GM21723 (cell line): ENCODE data around the gene NEDD4.
"Not testable (repeated sequence)": the region's sequence is repeated elsewhere in the genome, so short reads cannot be mapped to it uniquely, and the experiment has no call there.

ENCODE experiments used
- ATAC-seq: cut with Tn5 transposase; IDR thresholded peaks from one replicate; pipeline ENCODE4 v1.9.1; 2021; ENCODE audit warnings: mild to moderate bottlenecking, moderate library complexity; ENCODE audit not compliant: unreplicated experiment

Gene NEDD4

DNA sequence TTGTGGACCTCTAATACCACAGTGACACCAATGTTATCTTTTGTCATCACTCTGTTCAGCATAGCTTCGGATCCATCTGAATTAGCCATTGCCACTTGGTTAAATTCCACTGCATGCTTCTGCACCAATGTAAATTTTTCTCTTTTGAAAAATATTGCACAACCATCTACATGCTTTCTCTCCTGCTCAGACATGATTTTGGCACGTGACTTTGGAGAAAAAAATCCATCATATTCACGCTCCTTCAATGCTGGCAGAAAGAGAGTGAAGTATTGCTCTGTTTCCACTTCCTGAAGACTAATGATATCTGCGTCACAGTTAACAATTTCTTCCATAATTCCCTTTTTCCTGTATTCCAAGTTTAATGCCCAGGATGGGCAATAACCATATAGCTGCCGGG, 13.0 kb upstream of the NEDD4 start:
- not testable (repeated sequence) for ATAC-seq

DNA sequence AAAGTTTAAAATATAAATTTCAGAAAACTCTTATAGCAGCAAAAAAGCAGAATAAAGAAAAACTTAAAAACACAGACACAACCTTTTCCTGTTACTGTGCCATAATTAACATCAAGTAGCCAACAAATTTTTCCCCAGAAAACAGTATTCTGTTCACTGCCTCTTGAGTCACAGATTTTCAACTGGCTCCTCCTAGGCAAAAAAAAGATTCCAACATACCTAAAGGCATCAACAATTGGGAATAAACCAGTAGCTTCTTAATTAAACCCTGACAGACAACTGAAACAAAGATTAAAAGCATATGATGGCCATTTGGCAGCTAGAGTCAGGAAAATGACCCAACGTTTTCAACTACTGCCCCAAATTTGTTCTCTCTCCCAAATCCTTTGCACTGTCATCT, 10.9 kb upstream of the NEDD4 start:
- ATAC-seq = not testable (repeated sequence)

DNA sequence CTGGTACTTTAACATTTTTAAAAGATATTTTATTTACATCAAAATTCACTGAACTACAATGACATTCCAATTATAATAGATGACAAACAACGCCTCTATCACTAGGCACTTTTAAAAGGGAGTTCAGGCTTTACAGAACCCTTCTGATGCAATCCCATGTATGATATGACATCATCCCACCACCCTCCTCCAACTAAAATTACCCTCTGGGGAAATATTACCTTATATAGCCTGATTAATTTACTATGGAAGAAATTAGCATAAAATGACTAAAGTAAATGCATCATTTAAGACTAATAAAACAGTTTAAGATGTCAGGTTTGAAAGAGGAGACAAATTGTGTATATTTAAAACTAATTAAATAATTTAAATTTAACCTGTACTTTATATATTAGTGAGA, 10.4 kb upstream of the NEDD4 start:
- not testable (repeated sequence) for ATAC-seq

DNA sequence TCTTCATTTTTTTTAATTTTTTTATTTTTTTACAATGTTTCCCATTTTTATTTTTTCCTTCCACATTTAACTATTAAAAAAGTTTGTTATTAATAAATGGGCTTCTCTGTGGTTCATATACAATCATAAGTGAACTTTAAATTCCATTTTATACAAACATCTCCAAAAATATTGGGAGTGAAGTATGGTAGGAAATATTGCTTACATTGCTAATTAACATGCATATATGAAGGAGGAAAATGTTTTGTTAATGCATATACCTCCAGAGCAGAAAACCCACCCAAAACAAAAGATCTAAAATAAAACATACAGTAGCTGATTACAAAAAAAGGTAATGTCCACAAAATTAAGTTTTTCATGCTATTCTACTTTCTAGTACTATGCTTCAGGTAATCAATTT, 9.9 kb upstream of the NEDD4 start:
- not testable (repeated sequence) for ATAC-seq

DNA sequence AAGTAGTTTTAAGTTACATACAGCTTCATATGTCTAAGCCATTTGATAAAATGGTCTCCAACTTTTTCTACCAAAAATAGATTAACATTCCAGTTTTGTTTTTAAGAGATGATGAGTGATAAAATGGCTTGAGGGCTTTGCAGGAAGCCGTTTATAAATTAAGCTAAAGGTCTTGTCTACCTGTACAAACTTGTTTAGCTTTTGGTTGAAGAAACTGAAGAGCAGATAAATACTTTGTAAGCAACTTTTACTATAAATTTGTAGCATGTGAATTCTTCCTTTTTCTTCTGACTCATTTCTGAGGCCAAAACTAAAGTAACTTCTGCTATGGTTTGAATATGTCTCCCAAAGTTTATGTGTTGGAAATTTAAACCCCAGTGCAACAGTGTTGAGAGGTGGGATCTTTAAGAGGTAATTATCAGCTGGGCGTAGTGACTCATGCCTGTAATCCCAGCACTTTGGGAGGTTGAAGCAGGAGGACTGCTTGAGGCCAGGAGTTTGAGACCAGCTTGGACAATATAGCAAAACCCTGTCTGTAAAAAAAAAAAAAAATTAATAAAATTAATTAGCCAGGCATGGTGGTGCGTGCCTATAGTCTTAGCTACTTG, 8.2 kb upstream of the NEDD4 start:
- ATAC-seq = no peak

DNA sequence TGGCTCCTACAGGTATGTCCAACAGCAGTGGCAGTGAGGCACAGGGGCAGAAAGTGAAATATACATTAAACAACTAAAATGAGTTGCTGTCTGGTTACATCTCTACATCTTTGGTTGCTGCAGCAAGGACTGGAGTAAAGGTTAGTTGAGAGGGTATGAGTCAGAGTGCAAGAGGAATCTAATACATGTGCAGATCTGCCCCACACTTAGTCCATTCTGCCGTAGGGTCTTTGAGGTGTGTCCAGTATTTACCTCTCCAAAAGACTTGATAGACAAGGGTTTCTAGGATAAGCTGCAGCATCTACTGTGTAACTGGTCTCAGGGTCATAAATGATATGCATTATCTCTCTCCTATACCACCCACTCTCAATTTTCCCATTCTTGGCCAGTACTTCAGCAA, 6.2 kb upstream of the NEDD4 start:
- no peak for ATAC-seq

DNA sequence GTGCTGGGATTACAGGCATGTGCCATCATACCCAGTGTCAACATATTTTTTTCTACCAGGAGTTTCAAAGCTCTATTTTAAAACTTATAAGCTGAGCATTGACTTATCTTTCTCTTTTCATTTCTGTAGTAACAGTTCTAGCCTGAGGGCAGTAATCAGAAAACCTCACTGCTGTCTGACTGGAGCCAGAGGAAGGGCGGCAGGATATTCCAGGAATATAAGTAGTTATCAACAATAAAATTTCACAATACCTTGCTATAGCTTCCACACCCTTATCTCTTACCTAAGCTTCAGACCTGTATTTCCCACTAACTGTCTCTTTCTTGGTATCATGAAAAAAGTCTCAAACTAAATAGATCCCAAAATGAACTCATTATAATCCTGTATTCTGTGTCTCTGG, 5.1 kb upstream of the NEDD4 start:
- no peak for ATAC-seq

DNA sequence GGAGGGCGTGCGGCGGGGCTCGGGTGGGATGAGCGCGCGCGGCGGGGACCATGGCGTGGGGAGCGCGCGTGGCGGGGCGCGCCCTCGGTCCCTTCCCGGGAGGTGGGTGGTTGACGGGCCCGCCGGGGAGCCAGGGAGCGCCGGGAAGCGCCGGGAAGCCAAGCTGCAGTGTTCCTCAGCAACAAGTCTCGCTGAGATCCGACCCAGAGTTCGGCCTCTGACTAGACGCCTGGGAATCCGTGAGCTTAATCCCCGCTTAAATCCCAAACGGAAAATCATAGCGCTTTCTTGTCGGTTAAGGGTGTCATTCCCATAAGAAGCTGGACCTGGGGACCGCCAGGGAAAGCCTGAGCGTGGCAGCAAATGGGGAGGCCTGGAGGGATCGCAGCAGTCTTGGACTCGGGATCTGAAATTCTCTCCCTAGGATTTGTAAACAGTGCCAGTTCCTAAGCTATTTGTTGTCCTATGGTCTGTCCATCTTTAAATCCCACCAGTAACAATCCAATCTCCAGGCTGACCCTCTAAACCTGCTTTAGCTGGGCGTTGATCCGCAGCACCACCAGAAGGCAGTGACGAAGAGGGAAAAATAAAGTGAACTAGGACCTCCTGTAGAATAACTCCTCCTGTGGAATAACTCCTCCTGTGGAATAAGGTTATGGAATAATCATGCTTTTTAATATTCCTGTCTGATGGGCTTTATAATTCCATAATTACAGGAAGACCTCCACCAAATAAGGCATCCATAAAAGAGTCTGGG, 570 bp upstream of the NEDD4 start:
- no peak for ATAC-seq

DNA sequence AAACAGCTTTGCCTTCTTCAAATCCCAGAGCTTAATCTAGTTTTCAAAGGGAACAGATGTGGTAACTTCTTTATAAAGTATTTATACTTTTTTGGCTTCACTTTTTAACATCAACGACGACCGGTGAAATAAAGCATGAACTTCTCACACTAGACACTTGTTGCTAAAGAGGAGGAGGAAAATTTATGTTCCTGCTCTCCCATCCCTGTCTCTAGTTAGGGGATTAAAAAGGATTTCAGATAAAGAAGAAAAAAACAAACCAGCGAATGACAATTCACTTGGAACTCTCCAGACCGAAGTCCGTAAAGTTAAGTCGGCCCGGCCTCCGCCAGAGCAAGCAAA, 672 bp downstream of the NEDD4 start:
- ATAC-seq = no peak

DNA sequence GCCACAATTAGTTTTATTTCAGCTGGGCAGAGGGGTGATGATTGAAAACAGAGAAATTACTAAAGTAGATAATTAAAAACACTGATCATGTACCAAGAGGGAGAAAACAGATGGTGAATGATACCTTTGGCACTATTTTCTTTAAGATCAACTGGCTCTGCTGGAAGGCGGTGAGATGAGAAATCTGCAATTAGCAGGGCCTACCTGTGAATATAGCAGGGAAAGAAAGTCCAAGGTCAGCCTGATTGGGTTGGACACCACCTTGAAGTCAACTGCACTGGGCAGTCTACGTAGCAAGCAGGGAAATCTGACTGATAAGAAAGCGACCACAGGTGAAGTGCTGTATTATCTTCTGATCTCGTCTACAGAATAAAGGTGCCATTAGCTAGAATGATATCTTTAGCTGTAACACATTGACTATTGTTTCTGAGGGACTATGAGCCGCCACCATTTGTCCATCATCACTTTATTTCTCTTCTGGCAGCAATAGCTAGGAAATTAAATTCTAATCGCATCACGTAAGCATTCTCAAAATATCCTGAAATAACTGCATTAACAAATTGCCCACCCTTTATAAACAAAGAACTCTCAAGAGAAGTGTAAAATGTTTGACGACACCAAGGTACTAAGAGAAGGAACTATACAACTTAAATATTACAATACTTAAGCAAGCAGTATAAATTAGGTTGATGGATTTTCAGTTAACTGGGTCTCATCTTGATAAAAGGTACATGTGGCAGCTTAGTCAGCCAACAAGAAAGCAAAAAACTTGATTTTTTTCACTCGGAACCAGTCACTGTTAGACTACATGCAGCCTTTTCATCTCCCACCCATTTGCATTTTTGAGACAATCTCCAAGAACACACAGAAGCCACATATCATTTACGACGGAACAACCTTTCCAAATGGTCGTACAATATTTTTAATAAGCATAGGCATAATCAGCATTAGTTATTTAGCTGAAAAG, 1.3 kb downstream of the NEDD4 start:
- ATAC-seq = no peak

DNA sequence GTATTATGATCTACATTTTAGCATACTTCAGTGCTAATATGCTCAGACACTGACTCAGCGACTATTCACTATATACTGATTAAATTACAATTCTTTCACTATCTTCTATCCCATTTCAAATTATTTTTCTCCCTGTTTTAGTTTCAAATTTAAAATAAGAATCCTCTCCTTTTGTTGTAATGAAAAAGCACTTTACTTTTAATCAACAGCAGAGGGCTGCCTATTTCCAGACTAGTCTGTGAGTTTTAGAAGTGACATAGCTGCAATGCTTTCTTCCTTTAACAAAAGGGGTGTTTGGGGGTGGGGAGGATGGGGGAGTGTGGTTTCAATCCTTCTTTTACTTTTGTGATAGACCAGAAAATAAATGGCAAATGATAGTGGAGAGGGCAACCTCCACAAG, 2.4 kb downstream of the NEDD4 start:
- ATAC-seq = no peak

DNA sequence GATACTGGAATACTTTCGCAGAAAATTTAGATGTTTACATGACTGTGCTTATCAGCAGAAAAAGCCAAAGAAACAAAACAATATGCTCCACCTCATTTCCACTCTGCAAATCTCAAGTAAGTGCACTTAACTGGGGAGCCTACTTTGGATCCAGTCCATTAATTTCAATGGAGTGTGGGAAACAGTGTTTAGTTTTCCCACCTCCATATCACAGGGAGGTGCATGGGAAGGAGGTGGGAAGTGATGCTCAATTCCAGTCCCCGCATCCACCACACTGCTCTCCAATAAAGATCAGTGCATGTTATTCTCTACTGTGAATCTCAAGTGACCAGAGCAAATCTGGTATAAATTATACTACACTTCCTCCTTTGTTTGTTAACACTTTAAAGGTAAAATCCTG, 2.9 kb downstream of the NEDD4 start:
- no peak for ATAC-seq

DNA sequence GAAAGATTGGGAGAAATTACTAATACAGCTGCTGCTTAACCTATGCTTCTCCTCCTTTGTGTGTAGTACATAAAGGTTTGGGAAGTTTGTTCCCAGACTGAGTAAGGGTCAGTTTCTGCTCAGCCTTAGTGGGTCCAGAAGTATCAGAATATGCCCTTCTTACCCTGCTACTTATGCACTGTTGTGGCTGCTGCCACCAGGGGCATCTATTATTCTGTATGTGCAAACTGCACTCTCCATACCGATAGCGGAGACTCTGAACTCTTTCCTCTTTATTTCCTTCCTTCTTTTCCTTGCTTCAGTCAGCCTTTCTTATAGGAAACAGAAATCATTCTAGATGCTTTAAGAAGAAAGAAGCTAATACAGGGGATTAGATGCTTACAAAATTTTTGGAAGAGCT, 4.0 kb downstream of the NEDD4 start:
- ATAC-seq = no peak

DNA sequence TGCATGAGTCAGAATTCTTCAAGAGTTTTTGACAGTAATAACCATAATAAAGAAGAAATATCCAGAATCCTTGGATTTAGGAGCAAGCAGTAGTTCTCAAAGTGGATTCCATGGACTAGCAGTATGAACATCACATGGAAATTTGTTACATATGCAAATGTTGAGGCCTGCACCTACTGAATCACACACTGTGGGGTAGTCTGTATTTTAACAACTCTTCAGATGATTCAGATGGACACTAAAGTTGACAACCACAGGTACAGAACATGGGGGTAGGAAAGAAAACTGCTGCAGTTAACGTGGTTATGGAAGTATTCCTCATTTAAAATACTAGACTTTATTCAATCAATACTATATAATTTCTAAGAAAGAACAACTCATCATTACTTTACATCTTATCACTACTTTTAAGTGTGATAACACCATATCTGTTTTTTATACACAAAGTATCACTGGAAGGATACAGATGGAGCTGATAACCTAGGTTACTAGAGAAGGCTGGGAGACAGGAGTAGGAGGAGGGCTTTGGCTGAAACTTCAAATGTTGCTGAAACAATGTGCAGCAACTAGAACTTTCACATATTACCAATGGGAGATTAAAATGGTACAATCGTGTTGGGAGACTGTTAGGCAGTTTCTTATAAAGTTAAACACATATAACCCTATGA, 11.7 kb downstream of the NEDD4 start:
- ATAC-seq = no peak

DNA sequence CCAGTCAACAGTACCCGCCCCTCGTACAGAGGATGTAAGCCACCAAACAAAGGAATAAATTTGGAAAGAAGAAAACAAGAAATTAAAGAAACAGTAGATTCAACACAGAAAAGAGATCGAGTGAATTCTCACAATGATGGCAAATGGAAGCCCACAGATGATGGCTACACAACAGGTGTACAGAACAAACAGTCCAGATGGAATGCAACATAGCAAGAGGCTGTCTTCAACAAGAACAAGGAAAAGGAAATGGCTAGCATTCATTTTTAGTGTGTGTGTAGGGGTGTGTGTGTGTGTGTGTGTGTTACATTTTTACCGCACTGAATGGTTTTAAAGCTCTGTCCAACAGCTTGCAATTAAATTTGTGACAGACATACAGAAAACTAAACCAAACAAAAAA, 12.9 kb downstream of the NEDD4 start:
- no peak for ATAC-seq

DNA sequence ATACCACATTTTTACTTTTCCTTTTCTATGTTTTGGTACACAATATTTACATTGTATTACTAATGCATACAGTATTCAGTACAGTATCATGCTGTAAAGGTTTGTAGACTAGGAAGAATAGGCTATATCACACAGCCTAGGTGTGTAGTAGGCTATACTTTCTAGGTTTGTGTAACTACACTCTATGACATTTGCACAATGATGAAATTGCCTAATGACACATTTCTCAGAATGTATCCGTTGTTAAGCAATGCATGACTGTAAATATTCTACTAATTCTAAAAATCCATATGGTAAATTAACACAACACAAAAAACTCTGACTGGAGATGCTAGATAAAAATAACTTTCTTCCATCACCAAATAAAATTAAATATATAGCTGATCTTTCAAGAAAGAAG, 16.2 kb downstream of the NEDD4 start:
- no peak for ATAC-seq

DNA sequence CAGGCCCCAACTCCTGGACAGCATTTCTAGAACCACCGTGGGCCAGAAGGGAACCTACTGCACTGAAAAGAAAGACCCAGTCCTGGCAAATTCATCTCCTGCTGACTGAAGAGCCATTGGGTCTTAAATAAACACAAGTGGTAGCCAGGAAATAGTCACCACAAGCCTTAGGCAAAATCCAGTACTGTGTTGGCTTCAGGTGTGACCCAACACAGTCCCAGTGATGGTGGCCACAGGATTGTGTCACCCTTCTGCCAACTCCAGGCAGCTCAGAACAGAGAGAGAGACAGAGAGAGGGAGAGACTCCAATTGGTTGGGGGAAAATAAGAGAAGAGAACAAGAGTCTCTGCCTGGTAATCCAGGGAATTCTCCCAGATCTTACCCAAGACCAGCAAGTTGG, 23.1 kb downstream of the NEDD4 start:
- no peak for ATAC-seq

DNA sequence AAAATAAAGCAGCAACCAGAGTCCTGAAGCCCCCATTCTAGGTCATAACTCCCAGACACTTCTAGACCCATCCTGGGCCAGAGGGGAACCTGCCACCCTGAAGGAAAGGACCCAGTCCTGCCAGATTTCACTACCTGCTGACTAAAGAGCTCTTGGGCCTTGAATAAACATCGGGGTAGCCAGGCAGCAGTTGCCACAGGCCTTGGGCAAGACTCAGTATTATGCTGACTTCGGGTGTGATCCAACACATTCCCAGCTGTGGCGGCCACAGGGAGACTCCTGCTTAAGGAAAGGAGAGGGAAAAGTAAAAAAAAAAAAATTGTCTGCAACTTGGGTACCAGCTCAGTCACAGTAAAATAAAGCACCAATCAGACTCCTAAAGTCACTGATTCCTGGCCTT, 23.8 kb downstream of the NEDD4 start:
- ATAC-seq = no peak

DNA sequence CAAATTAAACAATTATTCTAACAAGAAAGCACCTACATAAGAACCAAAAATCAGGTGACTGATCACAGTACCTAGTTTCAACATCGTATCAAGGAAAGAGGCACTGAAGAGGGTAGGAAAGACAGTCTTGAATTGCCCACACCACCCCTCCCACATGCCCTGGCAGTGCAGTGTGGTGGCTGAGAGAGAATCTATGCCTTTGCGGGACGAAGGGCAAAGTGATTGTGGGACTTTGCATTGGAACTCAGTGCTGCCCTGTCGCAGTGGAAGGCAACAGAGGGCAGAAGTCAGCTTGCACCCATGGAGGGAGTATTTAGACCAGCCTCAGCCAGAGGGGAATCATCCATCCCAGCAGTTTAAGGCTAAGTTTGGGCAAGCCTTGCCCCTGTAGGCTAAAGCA, 24.5 kb downstream of the NEDD4 start:
- no peak for ATAC-seq

DNA sequence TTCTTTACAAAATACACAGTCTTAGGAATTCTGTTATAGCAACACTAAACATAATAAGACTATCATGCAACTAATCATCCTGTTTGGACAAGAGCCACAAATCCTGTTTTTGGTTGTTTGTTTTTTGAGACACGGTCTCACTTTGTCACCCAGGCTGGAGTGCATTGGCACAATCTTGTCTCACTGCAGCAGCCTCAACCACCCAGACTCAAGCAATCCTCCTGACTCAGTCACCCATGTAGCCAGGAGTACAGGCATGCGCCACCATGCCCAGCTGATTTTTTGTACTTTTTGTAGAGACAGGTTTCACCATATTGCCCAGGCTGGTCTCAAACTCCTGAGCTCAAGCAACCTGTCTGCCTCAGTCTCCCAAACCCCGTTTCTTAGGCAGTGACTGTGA, 28.3 kb downstream of the NEDD4 start:
- no peak for ATAC-seq

DNA sequence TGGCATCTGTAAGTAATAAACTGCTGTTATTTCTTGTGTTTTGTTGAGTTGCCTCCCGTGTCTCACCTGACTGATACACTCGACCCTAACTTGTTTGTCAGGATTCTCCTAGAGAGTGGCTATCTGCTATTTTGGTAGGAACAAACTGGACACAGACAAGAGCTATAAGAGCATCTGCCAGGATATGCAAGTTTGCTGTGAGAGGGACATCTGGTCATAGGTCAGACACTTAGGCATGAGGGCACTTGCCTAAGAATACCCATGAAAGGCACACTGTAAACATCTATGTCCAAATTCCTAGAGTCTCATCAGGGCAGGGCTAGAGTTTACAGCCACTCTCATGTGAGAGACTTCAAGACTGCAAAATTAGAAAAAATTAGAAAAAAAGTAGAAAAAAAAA, 32.5 kb downstream of the NEDD4 start:
- ATAC-seq = no peak
